Fibroblast of mammary gland (primary cell): ENCODE data around the gene COBL.
"Not testable (repeated sequence)": the region's sequence is repeated elsewhere in the genome, so short reads cannot be mapped to it uniquely, and the experiment has no call there.

ENCODE experiments used
- DNase-seq: peaks from one replicate; pipeline ENCODE4 v3.0.0-alpha.2; 2010; ENCODE audit warnings: low read depth
- H3K4me3 ChIP-seq: 2 replicates; pipeline ENCODE4 v1.5.1; 2011; ENCODE audit warnings: low read depth, mild to moderate bottlenecking, low read length, moderate library complexity; ENCODE audit not compliant: control insufficient read depth
- CTCF ChIP-seq: conservative IDR thresholded peaks from 2 replicates; pipeline ENCODE4 v1.5.1; 2011; ENCODE audit warnings: low read depth, low read length, inconsistent platforms; ENCODE audit not compliant: control insufficient read depth, insufficient read depth

COBL gene

DNA sequence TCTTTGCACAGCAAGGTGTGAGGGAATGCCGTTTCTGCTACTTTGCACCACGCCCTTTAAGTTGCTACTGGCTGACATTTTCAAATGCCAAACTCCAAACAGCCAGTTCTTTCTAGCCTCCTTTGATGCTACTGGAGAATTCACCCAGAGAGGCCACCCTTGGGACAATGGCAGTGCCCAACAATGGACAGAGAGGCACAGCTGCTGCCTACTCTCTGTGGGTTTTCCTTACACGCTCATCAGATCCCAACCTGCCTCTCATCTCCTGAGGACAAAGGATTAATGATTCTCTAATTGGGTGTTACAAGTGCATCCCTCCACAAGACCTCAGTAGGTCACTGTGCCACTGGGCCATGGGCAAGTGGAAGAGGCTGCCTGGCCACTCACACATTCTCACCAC, 105.8 kb downstream of the COBL start:
- no peak overlapping the region for H3K4me3 ChIP-seq
- DNase-seq, result no peak
- TF ChIP-seq CTCF, result no peak

DNA sequence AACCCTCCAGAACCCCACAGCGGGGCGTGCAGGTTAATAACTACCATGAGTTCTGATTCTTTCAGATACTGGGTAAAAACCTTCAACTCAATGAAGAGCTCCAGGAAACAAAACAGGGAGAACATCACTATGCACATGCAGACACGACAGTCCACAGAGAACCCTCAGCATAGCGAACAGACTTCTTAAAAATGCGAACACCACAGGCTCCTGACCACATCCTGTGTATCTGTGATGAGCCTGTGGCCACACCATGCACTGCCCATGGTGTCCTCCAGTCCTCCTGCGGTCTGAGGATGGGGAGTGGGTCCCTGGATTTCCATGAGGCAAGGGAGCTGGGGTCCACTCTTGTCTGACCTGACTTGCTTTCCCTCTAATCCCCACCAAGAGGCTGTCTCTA, 107.2 kb downstream of the COBL start:
- TF ChIP-seq CTCF, result no peak
- no peak overlapping the region for H3K4me3 ChIP-seq
- DNase-seq, result no peak

GRCh38 chr7:51208125-51208524, 108.5 kb downstream of the COBL start:
- not testable (repeated sequence) for H3K4me3 ChIP-seq, DNase-seq

GRCh38 chr7:51198654-51199053, 118.0 kb downstream of the COBL start:
- TF ChIP-seq CTCF, result no peak
- no peak overlapping the region for H3K4me3 ChIP-seq
- no peak for DNase-seq

- DNase-seq, result no peak
- no peak overlapping the region for H3K4me3 ChIP-seq
- no peak for TF ChIP-seq CTCF
Measured at GRCh38 chr7:51190969-51191368, 125.6 kb downstream of the COBL start.

- no peak for DNase-seq
- TF ChIP-seq CTCF, result no peak
- H3K4me3 ChIP-seq, result no peak overlapping the region
Measured at GRCh38 chr7:51189777-51190176, 126.8 kb downstream of the COBL start.

- no peak for DNase-seq
- no peak for TF ChIP-seq CTCF
- no peak overlapping the region for H3K4me3 ChIP-seq
Measured at GRCh38 chr7:51188987-51189386, 127.6 kb downstream of the COBL start.
